GM19043 (cell line): ENCODE measurements around the gene GCN1.

ENCODE experiments used
- ATAC-seq: cut with Tn5 transposase; IDR thresholded peaks from one replicate; pipeline ENCODE4 v1.9.1; 2021; ENCODE audit warnings: low read depth; ENCODE audit not compliant: unreplicated experiment

Gene GCN1

DNA sequence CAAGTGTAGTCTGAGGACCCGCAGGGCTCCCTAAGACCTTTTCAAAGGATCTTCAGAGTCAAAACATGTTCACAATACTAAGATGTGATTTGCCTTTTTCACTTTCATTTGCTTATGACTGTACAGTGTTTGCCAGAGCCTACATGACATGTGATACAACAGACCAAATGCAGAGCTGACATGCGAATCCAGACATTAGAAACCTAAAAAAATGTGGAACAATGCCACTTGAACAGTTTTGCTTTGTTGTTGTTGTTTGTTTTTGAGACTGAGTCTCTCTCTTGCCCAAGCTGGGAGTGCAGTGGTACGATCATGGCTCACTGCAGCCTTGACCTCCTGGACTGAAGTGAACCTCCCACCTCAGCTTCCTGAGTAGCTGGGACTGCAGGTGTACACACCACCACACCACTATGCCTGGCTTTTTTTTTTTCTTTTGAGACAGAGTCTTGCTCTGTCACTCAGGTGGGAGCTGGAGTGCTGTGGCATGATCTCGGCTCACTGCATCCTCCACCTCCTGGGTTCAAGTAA lies 72.7 kb downstream of the GCN1 start:
- peak; percentile 37 for ATAC-seq

DNA sequence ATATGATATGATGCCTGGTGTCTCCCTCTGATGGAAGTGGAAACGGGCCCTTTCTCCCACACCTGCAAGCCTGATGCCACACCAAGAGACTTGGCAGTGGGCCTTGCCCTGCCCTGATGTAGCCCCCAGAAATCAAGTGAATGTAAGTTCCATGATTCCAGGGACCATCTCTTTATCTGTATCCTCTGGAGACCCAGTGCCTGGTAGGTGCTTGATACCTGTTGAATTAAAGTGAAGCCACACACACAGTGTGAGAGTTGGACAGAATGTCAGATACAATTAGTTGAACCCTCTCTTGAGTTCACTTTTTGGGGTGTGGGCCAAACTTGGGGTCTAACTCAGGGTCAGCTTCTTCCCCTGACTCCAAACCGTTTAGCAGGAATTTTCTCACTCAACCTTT lies 73.2 kb downstream of the GCN1 start:
- ATAC-seq = no peak

DNA sequence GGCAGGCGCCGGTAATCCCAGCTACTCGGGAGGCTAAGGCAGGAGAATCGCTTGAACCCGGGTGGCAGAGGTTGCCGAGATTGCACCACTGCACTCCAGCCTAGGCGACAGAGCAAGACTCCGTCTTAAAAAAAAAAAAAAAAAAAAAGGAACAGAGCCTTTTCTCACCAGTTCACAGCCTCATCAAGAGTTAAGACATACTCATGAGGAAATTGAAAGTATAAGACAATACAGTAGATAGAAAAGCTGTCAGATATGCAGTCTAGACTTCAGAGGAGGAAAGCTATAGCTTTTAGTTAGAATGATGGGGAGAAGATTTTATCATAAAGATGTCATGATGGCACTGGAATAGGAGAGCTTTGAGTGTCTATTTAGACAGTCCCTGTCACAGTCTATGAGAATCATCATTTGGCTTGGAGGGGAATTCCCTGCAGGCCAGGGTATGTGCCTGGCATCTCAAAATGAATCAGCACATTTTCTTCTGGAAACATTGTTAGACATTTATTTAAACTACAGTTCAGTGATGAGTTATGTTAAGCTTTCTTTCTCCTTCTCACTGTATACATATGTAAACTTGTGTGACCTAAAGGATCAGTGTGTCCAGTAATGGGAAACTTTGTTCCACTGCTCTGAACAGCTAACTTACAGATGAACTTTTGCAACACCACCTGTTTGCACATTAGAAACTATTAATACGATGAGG lies 75.1 kb downstream of the GCN1 start:
- peak; percentile 25 for ATAC-seq

DNA sequence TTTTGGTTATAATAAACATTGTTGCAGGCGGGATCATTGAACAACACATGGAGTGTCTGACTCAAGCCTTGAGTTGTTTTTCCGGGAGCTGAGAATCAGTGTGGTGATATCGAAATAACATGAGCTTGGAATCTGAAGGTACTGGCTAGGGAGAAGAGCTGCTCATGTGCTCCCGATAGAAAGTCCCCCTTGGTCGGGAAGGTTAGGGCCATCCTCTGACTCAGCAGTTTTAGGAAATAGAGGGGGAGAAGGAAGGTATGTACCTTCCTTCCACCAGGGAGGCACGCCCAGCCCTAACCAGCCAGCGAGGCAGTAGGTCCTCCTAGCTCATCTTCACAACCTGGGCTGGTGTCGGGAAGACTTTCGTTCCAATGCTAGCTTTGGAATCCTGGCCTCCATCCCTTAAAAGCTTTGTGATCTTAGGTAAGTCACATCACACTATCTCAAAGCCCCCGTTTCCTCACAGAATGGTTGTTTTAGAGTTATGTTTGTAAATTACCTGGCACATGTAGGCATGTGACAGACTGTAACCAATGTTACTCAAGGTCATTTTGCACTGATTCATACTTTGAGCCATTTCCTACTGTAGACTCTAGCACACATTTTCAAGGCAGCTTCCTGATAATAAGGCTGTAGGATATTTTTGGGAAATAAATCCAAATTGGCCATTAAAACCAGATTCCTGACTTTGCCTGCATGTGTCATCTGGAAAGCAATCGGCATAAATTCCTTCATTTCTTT lies 76.0 kb downstream of the GCN1 start:
- no peak for ATAC-seq

DNA sequence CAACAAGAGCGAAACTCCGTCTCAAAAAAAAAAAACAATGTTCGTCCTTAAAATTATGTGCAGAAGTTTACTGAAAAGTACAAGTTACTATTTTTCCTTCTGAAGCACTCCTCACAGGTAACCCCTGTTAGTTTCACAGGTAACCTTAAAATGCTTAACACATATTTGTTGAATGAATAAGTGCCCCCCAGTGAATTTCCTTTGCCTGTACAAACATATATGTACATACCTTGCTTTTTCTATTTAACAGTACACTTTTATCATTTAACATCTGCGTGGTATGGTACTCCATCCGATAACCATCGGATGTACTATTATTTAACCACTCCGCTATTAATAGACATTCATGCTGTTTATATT lies 76.6 kb downstream of the GCN1 start:
- ATAC-seq = no peak

DNA sequence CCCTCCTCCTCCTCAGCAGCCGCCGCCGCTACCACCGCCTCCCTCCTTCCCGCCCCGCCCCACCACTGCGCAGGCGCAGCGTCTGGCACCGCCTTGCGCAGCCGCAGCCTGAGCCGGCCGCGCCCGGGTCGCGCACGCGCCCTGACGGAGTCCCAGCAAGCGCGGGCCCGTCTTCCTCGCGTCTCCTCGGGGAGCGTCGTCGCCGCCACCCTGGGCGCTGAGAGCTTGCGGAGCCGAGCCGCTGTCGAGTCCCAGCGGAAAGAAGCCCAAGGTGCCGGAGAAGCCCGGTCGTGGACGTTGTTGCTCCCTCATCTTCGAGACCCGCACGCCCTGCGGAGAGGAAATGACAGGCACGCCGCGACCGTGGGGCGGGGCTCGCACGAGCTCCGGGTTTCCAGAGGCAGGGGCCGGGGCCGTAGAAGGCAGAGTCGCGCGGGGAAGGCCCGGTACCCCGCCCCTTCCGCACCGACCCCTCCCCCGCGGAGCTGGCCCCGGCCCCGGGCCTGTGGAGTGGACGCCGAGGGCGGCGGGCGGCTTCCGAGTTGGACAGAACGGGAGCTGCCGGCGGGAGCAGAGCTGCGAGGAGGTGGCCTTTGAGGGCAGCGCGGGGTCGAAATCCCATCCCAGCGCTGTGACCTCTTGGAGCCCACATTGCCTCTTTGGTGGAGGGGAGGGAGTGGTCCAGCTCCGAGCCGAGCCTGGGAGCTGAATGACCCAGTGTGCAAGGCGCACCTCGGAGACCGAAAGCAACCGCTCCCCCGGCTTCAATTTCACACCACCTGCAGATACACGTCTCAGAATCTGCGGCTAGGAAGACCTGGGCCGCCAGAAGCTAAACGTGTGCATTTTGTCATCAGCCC lies 77.5 kb downstream of the GCN1 start:
- peak; percentile 40 for ATAC-seq

DNA sequence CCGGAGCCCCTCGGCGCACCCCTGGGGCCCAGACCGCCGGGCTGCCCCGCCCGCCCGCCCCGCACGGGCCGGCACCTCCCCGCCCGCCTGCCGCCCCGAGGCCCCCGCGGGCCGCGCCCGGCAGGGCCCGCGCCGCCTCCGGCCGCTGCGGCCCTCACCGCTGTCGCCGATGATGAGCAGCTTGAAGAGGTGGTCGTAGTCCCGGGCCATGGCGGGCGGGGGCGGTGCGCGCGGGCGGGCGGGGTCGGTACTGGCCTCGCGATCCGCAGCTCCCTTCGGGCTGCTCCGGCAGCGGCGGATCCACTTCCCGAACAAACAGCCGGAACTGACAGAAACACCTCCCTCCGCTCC lies 78.1 kb downstream of the GCN1 start, which contains the start of gene RAB35:
TSS of gene RAB35 (minus strand) at position 313 of the 351 bp plus-strand sequence. CDS start at position 210, 103 bp downstream.
- ATAC-seq = no peak

DNA sequence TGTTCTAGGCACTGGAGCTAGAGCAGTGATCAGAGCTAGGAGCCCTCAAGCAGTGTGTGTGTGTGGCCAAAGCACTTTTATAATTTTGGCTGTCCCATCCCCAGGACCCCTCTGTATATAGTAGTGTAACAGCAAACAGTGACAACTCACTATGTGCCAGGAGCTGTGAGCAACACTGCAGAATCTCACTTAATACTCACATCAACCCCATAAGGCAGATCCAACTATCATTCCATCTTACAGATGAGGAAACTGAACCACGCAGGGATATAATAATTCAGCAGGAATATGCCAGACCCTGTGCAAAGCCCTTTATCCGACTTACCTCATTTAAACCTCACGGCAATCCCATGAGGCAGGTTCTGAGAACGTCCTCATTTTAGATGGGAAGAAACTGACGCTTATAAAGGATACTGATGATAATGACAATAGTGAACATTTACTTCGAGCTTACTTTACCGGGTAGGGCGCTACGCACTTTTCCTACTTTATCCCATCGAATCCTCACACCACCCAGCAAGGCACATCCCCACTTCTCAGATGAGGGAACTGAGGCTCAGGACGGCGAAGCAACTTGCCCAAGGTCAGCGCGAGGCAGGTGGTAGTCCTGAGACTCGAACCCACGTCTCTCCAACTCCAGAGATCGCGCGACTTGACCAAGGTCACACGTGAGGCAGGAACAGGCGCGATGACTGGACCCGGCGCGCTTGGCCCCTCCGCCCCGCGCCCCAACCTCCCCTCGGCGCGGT lies 78.6 kb downstream of the GCN1 start:
- no peak for ATAC-seq

DNA sequence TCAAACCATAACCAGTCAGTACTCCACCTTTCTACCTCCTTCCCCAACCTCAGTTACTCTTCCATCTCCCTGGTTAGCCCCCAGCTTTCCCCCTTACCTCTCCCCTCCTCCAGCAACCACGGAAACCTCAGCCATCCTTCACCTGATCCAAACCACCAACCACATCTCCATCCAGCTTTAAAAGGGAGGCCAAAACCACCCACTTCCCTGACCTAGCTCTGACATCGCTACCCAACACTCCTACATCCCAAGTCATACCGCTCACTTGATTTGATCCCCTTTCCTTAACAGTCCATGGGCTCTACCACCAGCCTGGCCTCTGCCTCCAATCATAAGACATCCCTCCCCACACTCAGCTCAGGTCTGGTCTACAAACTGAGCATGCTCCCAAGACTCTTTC lies 79.4 kb downstream of the GCN1 start:
- ATAC-seq = no peak

DNA sequence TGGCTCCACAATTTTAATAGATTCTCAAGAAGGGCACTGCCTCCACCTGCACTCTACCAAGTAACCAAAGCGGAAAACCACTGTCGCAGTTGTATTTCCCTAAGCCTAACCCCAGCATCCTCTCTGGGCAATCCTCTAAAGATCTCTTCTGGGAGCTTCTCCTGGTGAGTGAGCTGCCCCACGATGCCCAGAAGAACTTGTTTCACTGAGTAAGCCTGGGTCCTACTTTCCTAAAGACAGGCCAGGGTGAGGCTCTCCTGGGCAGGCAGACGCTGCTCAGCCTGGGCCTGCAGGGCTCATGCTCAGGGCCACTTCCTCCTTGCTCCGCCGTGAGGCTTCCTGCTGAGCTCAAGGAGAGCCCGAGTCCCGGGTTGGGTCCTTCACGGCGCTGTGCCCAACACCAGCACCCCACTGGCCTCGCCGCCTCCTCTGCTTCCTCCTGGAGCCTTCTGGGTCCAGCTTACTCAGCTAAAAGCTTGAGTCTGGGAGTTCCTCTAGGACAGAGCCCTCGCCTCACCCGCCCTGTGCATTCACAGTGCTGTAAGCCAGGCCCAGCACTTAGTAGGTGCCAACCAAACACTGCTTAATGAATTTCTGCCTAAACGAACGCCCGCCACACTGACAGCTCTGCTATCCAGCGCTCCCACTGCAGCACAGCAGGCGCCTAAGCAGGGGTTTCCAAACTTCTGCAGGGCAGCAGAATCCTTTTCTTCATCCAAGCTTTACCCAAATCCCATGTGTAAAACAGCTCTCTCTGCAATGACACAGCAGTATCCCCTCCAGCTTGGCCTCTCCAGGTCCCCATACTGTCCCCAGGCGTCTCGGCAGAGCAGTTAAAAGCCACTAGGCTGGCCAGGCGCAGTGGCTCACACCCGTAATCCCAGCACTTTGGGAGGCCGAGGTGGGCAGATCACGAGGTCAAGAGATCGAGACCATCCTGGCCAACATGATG lies 83.7 kb downstream of the GCN1 start:
- ATAC-seq = peak; percentile 77

DNA sequence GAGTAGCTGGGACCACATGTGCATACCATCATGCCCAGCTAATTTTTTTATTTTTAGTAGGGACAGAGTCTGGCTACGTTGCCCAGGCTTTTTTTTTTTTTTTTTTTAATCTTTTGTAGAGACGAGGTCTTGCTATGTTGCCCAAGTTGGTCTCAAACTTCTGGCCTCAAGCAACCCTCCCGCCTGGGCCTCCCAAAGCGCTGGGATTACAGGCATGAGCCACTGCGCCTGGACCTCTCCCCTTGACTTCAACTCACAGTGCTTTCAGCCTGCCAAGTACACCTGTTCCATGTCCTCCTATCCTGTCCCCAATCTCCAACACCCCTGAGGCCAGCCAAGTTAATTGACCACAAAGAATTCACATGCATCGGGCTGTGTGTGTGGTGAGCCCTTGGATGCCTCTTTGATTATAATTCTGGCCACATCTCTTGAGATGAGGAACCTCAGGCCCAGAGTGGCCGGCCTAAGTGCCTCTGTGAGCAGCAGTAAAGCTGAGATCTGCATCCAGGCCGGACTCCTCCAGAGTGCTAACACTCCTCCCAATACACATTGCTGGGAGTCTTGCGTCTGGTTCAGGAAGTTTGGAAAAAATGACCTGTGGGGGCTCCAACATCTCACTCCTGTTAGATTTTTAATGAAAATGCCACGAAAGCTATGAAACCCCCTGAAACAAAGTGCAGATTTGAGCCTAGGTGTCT lies 84.8 kb downstream of the GCN1 start:
- ATAC-seq = no peak

DNA sequence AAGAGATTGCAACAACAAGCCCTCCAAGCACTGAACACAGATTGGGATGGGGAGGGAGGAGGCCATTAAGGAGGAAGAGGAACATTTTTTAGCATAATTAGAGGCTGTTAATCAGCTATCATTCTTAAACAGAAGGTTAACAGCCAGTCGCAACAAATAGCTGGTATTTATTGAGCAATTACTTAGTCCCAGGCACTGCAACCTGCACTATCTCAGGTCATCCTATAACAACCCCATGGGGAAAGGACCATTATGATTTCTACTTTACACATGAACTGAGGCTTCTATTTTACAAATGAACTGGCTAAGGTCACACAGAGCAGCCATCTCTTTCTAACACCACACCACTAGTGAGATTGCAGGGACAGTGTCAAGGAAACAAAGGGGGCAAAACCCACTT lies 88.4 kb downstream of the GCN1 start:
- ATAC-seq = no peak

DNA sequence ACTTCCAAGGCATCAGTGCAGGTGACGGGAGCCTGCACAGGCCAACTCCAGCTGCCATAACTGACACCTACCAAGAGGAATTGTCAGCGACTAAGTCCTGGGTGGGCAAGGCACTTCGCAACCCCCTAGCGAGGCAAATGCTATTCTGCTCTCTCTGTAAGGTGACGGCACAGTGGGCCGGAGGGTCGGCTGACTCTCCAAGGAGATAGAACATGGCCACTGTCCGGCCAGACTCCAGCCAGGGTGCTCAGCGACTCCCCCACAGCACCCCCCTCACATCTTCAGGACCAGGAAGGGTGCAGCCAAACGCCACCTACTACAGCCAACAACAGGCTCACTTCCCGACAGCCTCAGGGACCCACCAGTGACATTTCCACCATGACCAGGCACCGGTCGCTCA lies 91.1 kb downstream of the GCN1 start:
- no peak for ATAC-seq

DNA sequence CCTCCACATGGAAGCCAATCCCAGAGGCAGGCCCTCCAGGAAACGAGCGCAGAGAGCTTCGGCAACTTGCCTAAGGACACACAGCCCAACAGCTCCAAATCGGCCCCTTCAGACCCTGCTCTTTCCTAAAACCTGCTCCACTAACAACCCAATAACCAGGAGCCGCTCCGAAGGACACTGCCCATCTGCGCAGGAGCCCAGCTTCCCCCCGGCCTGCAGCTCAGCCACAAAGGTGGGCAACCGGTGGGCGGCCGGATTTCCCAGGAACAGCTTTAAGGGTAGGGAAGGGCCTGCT lies 91.5 kb downstream of the GCN1 start:
- ATAC-seq = no peak

DNA sequence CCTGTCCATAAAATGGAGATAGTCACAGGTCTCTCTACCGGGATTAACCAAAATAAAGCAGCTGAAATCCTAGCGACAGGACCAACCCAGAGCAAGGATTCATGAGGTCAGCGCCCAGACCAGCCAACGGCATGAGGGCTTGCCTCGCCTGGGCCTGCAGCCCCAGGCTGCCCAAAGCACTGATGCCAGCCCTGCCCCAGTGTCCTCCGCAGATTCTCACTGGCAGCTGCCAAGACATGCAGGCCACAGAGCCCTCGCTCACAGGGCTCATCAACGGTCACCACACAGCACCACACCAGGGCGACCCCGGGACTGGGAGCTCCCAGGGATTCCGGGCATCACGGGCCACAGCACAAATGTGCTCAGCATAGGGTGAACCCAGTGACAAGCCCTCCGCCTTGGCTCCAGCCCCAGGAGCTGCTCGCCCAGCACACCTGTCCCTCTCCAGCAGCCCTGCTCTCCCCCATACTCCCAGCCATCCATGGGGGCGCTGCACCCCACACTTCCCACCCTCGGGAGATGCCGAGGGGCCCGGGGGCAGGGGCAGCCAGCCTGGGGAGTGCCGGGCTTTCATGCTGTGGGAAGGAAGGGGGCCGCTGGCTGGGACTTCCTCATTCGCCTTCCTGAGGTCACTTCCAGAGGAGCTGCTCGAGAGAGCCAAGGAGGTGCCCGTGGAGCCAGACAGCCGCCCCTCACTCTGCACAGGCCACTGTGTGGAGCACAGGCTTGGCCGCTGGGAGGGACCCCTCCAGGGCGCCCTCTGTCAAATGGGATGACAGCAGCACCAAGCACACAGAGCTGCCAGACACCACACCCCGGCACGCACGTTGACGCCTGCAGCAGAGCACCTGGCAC lies 92.1 kb downstream of the GCN1 start:
- no peak for ATAC-seq

DNA sequence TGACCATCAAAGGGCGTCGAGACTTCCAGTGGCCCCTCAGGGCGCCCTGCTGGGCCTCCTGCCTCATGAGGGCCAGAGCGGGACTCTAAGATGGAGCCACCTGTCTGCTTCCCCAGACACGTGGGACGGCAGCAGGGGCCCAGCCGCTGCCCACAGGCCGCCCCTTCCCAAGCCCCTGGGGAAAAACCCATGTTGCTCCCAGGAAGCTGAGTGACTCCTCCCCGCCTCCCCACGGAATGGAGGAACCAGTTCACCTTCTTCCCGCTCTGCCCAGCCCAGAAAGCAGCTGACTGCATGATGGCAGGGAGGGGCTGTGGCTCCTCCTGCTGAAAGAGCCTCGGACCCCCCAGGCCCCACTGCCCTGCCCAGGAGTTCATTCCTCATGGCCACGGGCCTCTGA lies 92.9 kb downstream of the GCN1 start:
- no peak for ATAC-seq

DNA sequence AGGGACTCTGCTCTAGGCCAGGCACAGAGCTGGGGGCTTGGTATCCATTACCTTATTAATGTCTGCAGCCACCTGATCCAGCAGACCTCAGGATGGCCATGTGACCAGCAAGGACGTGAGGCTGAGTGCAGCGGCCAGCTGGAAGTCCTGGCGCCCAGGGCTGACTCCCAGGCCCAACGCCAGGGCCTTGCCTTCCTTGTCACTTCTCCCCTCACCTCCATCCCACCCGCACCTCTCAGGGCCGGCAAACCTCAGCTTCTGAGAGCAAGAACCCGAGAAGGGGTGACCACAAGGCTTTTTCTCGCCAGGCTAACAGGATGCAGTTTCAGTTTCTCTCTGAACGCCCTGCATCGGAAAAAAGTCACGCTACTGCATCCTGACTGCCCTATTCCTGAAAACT lies 93.3 kb downstream of the GCN1 start:
- ATAC-seq = no peak

DNA sequence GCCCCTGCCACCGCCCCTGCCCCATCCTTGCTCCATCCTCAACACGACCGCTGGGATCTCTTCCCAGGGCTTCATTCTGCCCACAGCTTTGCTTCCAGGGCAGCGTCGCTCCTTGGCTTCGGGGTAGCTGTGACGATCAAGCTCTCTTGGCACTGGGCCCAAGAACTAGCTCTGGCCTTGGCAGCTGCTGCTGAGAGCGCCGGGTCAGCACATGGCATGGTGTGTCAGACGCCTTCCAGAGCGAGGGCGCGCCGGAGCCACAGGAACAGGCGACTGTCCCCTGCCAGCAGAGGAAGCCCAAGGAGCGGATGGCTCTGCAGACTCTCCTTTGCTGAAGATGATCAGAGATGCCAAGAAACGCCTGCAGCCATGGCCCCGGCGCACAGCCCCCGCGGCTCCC lies 93.9 kb downstream of the GCN1 start:
- no peak for ATAC-seq
